Transverse colon (tissue), 4 donors: ENCODE data around the gene ICA1. TPM values are rescaled to one million over a fixed set of nuclear protein-coding genes. Genes with fewer than 3 reads are reported as not detected.

Experiments
- DNase-seq: peaks from one replicate; pipeline ENCODE4 v3.0.0-alpha.2; 2019
- H3K27ac ChIP-seq, 4 donors: fragments of 200-600 bp; sonication (generic); 2 replicates each; pipeline ENCODE4 v1.5.1; 2016 to 2018; ENCODE audit warnings: inconsistent platforms in 4 of 4
- H3K27me3 ChIP-seq: fragments of 200-600 bp; sonication (generic); 2 replicates; pipeline ENCODE4 v1.5.1; 2017; ENCODE audit warnings: inconsistent platforms
- H3K36me3 ChIP-seq, 4 donors: fragments of 200-600 bp; sonication (generic); 2 replicates each; pipeline ENCODE4 v1.5.1; 2017 to 2019; ENCODE audit warnings: inconsistent platforms in 4 of 4
- H3K4me1 ChIP-seq, 4 donors: fragments of 200-600 bp; sonication (generic); 2 replicates each; pipeline ENCODE4 v1.5.1; 2017 to 2020; ENCODE audit warnings: inconsistent platforms in 4 of 4
- H3K4me3 ChIP-seq, 4 donors: fragments of 200-600 bp; sonication (generic); 1 replicate in 1 of 4; 2 replicates in 3 of 4; pipeline versions ENCODE4 v1.5.1 to v1.6.1; 2017 to 2019; ENCODE audit warnings: inconsistent platforms in 4 of 4
- H3K9me3 ChIP-seq, 2 donors: fragments of 200-600 bp; sonication (generic); 2 replicates each; pipeline ENCODE4 v1.5.1; 2017 to 2019; ENCODE audit warnings: inconsistent platforms in 2 of 2
- EP300 ChIP-seq: sonication (generic); formaldehyde crosslinking; IDR thresholded peaks from one replicate; pipeline ENCODE4 v1.6.1; 2017; ENCODE audit warnings: antibody characterized with exemption, low read depth
- POLR2A ChIP-seq: fragments of 450-650 bp; IDR thresholded peaks from one replicate; pipeline ENCODE4 v1.6.1; 2016; ENCODE audit warnings: antibody characterized with exemption, mild to moderate bottlenecking, moderate library complexity
- POLR2AphosphoS5 ChIP-seq, 3 donors: sonication (generic); formaldehyde crosslinking; IDR thresholded peaks; one replicate each; pipeline ENCODE4 v1.6.1; 2016; ENCODE audit warnings: antibody characterized with exemption in 3 of 3
- WGBS, 2 donors: methylation state at CpG; one replicate each; pipeline ENCODE4 v1.1.5; 2018; ENCODE audit warnings: low coverage in 1 of 2; 5-methylcytosine and 5-hydroxymethylcytosine counted together
- in situ Hi-C, 4 donors: fragments of 200-750 bp; cut with MboI; loops; one replicate each; pipeline versions ENCODE4 v1.15.0 to v1.15.1; 2017; ENCODE audit warnings: low sequenced_read_pairs in 3 of 4, low pct_ligation_motif_present in 1 of 4, low pct_unique_long_range_greater_than_20kb in 1 of 4
- intact Hi-C: fragments of 100-400 bp; cut with DNase I; formaldehyde crosslinking; loops from one replicate; pipeline ENCODE4 v1.15.1; 2023; ENCODE audit warnings: low total_unique reads
- total RNA-seq, 4 donors: library from RNA; depleted of rRNA; stranded (reverse); fragments of >200 nt; gene quantifications; one replicate each; pipeline ENCODE4 v1.1.0, GENCODE V29; 2016
- TF ChIP-seq, protein P1 (sequence below), 5 experiments: fragments of 200-600 bp in 3 of 5; fragments of 450-650 bp in 2 of 5; sonication (generic) in 3 of 5; IDR thresholded peaks; 1 replicate in 2 of 5; 2 replicates in 3 of 5; pipeline ENCODE4 v1.5.1; 2016 to 2017; ENCODE audit warnings: antibody characterized with exemption in 5 of 5, inconsistent platforms in 3 of 5, mild to moderate bottlenecking in 2 of 5, moderate library complexity in 1 of 5

The ICA1 gene
- total RNA-seq, 4 donors from 2014 or later, result 47.9 to 79.4 (median 54.3) TPM

DNA sequence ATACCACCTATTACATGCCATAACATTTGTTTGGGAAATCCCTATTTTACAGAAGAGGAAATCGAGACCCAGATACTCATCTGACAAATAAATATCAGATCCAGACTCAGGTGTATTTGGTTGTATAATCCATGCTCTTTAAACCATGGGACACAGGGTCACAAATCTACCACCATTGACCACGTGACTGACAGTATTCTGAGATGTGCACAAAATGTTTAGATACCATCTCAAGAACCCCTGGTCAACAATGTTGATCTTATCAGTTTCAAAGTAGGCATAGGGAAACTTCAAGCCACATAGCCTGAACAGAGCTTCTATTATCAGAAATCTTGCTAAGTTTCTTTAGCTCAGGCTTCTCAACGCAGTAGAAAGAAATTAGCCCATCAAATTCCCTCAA is 93.6 kb downstream of the ICA1 start:
- 91 to 100% methylated on average over 2 to 3 of the region's 3 CpGs for WGBS, 2 donors
- in situ Hi-C loops, result no loop called here

DNA sequence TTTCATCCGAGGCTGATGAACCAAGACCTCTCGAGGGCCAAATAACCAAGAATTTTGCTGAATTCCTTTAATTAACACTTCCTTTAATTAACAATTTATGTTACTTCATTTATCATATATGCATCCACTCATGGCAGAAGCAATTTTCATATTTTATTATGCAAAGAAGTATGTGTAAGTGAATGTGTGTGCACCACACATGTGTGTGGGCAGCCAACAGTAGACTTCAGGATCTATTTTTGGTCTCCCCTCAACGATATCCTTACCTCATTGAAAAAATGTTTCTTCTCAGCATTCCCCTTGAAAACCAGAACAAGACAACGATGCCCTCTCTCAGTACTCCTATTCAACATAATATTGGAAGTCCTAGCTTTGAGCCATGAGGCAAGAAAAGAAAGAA is 96.8 kb downstream of the ICA1 start:
- DNase-seq, result no peak
- no peaks in the 10 kb centered on the region for H3K4me1 ChIP-seq
- in situ Hi-C loops (no loop called here), intact Hi-C loops (no loop called here)
- H3K27me3 ChIP-seq, result no peaks in the 10 kb centered on the region
- TF ChIP-seq POLR2A (no peak), POLR2AphosphoS5 (IDR thresholded peaks at IDR 0.05) (no peak), EP300 (no peak)
- TF ChIP-seq, protein P1, sequence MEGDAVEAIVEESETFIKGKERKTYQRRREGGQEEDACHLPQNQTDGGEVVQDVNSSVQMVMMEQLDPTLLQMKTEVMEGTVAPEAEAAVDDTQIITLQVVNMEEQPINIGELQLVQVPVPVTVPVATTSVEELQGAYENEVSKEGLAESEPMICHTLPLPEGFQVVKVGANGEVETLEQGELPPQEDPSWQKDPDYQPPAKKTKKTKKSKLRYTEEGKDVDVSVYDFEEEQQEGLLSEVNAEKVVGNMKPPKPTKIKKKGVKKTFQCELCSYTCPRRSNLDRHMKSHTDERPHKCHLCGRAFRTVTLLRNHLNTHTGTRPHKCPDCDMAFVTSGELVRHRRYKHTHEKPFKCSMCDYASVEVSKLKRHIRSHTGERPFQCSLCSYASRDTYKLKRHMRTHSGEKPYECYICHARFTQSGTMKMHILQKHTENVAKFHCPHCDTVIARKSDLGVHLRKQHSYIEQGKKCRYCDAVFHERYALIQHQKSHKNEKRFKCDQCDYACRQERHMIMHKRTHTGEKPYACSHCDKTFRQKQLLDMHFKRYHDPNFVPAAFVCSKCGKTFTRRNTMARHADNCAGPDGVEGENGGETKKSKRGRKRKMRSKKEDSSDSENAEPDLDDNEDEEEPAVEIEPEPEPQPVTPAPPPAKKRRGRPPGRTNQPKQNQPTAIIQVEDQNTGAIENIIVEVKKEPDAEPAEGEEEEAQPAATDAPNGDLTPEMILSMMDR (IDR thresholded peaks at IDR 0.05), result no peak
- H3K9me3 ChIP-seq, result no peaks in the 10 kb centered on the region
- no peak overlapping the region for H3K27ac ChIP-seq
- no peaks in the 10 kb centered on the region for H3K36me3 ChIP-seq
- 19 to 29% methylated on average over 4 of the region's 4 CpGs for WGBS, 2 donors
- no peak overlapping the region for H3K4me3 ChIP-seq

More for the DNA sequence above, 93.6 kb downstream of the ICA1 start:
- no peak overlapping the region for H3K4me3 ChIP-seq
- TF ChIP-seq, protein P1 (IDR thresholded peaks at IDR 0.05), result no peak
- TF ChIP-seq POLR2A, result no peak
- no peak for TF ChIP-seq EP300
- no peak for TF ChIP-seq POLR2AphosphoS5 (IDR thresholded peaks at IDR 0.05)
- DNase-seq, result no peak
- intact Hi-C loops, result no loop called here
- no peaks in the 10 kb centered on the region for H3K27me3 ChIP-seq
- H3K36me3 ChIP-seq, result no peaks in the 10 kb centered on the region
- no peaks in the 10 kb centered on the region for H3K4me1 ChIP-seq
- H3K27ac ChIP-seq, result no peak overlapping the region
- H3K9me3 ChIP-seq, result no peaks in the 10 kb centered on the region

DNA sequence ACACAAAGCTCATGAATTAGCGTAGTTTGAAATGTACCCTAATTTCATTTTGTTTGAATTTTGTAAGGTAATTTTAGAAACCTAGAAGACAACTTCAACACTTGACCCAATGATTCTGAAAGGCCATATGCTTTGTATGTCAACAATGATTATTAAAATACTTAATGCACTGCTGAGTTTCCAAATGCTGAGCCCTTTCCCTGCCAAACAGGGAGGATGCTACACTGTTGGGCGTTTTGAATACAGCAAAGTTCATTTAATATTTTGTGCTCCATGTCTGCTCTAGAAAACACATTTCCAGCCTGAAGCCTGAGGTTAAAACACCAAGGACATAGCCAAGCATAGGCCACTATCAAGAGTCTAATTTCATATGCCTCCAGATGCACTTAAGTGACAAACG is 99.8 kb downstream of the ICA1 start:
- no peak for DNase-seq
- Histone ChIP-seq H3K4me3 (no peak overlapping the region), H3K9me3 (no peaks in the 10 kb centered on the region), H3K27me3 (no peaks in the 10 kb centered on the region), H3K36me3 (no peaks in the 10 kb centered on the region), H3K4me1 (no peaks in the 10 kb centered on the region), H3K27ac (no peak overlapping the region)
- WGBS, 2 donors, result 80 to 86% methylated on average over 3 of the region's 3 CpGs
- in situ Hi-C loops, result no loop called here
- TF ChIP-seq POLR2AphosphoS5 (IDR thresholded peaks at IDR 0.05), result no peak
- intact Hi-C loops, result no loop called here

DNA sequence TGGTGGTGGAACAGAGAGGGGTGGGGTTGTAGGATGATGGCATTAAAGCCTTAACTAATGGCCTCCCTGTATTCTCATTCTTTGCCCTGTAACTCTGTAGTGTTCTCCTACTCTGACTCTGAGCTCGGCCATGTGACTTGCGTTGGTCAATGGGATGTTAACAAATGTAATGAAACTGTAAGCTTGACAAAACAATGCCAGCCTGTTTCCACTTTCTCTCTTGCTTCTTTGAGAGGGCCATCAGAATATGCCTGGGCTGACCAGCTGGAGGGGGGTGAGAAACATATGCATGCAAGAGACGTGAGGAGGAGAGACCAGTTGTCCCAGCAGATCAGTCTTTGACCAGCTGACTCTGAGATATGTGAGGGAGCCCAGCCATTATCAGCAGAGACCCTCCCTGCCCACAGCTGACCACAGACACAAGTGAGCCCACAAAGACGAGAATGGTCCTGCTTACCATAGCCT is 100.6 kb downstream of the ICA1 start:
- no peak for DNase-seq
- H3K36me3 ChIP-seq, result no peaks in the 10 kb centered on the region
- TF ChIP-seq, protein P1 (IDR thresholded peaks at IDR 0.05), result no peak
- no peaks in the 10 kb centered on the region for H3K4me1 ChIP-seq
- intact Hi-C loops (no loop called here), in situ Hi-C loops (no loop called here)
- no peaks in the 10 kb centered on the region for H3K9me3 ChIP-seq
- H3K27ac ChIP-seq, result no peak overlapping the region
- H3K27me3 ChIP-seq, result no peaks in the 10 kb centered on the region
- no peak overlapping the region for H3K4me3 ChIP-seq
- 83 to 89% methylated on average over 1 to 4 of the region's 4 CpGs for WGBS, 2 donors

DNA sequence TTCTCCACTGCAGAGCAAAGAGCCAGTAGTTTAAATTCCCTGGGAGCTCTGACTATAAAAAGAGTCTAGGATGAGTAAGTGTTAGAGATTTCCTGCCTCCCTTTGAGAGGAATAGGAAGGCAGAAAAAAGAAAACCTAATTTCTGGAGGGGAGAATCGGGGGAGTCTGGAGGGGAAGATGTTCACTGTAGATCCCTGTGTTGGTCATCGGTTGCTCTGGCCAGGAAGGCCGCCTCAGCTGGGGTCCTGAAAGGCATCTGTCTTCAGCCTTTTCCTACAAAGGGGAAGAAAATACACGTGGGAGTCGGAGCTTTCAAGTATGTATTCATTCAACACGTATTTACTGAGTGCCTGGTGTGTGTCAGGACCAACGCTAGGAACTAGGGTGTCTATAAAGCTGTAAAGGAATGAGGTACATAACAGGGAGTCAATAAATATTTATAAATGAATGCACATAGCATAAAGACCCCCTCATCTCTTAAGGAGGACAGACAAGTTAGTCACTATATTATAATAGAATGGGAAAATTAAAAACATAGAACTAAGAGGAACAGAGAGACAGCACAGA is 101.1 kb downstream of the ICA1 start:
- no peaks in the 10 kb centered on the region for H3K36me3 ChIP-seq
- DNase-seq, result no peak
- TF ChIP-seq EP300, result no peak
- H3K4me3 ChIP-seq, result no peak overlapping the region
- no peak overlapping the region for H3K27ac ChIP-seq
- whole genome bisulfite sequencing, 2 donors, result 82 to 86% methylated on average over 7 of the region's 7 CpGs
- in situ Hi-C loops, result no loop called here
- no peaks in the 10 kb centered on the region for H3K9me3 ChIP-seq
- no peaks in the 10 kb centered on the region for H3K27me3 ChIP-seq
- intact Hi-C loops, result no loop called here
- no peaks in the 10 kb centered on the region for H3K4me1 ChIP-seq
